Stomach smooth muscle (tissue), 2 donors: ENCODE data around the gene F8A3.

ENCODE experiments used
- H3K27ac ChIP-seq: one replicate; pipeline ENCODE4 v1.7.0; 2013; ENCODE audit warnings: mild to moderate bottlenecking, low read length, inconsistent platforms
- H3K27me3 ChIP-seq, 2 donors: one replicate each; pipeline ENCODE4 v1.7.0; 2013; ENCODE audit warnings: low read length in 2 of 2; ENCODE audit not compliant: insufficient read depth in 2 of 2, control insufficient read depth in 1 of 2
- H3K36me3 ChIP-seq, 2 donors: one replicate each; pipeline ENCODE4 v1.7.0; 2013; ENCODE audit warnings: low read length in 2 of 2; ENCODE audit not compliant: control insufficient read depth in 2 of 2, insufficient read depth in 2 of 2
- H3K4me1 ChIP-seq: one replicate; pipeline ENCODE4 v1.7.0; 2013; ENCODE audit warnings: low read length; ENCODE audit not compliant: control insufficient read depth, insufficient read depth
- H3K4me3 ChIP-seq, 2 donors: one replicate each; pipeline ENCODE4 v1.7.0; 2013; ENCODE audit warnings: low read length in 2 of 2
- H3K9ac ChIP-seq, 2 donors: one replicate each; pipeline ENCODE4 v1.7.0; 2013; ENCODE audit warnings: low read length in 2 of 2, mild to moderate bottlenecking in 1 of 2
- H3K9me3 ChIP-seq, 2 donors: one replicate each; pipeline ENCODE4 v1.7.0; 2013; ENCODE audit warnings: low read length in 2 of 2; ENCODE audit not compliant: control insufficient read depth in 2 of 2
- donor health status: healthy.
- donor health status: Pancreatic carcinoma.

The F8A3 gene

DNA sequence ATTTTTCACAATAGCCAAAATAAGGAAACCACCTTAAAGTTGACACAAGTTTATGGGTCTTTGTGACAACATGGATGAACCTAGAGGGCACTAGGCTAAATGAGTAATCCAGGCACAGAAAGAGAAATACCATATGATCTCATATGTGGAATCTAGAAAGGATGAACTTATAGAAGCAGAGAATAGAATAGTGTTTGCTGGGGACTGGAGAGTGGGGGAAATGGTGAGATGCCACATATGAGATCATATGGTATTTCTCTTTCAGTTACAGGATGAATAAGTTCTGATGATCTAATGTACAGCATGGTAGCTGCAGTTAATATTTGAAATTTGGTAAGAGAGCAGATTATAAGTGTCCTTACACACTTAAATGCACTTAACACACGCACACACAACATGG is 40.7 kb downstream of the F8A3 start:
- Histone ChIP-seq H3K4me1 (no peaks in the 10 kb centered on the region), H3K9me3 (no peaks in the 10 kb centered on the region), H3K27ac (no peak overlapping the region), H3K9ac (no peak overlapping the region), H3K4me3 (no peak overlapping the region), H3K27me3 (no peaks in the 10 kb centered on the region), H3K36me3 (no peaks in the 10 kb centered on the region)
